Measurements from ENCODE around the gene PIWIL4.

PIWIL4 gene

DNA sequence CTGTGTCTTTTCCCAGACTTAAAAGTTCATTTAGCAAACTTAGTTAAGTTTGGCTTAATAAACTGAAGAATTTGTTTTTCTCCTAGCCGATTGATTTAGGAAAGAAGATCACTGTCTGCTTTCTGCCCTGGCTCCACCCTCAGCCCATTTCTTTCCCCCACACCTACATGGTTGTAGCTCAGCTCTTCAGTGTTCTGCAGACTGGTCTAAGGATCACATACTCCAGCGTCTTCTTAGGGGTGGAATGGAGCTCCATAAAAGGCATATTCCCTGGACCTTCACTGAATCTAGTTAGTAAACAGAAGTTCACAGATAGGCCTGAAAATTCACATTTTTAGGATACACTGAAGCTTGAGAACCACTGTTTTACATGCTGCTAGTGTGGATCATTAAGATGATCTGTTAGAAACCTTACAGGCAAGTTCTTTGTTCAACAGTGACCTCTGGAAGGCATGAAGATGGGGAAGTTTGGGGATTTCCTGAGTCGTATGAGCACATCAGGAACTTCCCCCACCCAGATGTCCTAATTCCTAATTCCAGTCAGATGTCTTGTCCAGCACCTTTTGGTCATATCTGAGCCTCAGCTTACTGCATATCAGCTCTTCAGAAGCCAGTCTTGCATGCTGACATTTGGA lies 16.8 kb downstream of the PIWIL4 start:
- DNase-seq (ENCODE audit: extremely low spot score): no peak
- TF ChIP-seq ZNF384 (IDR thresholded peaks at IDR 0.05) (no peak), LEF1 (IDR thresholded peaks at IDR 0.05; ENCODE audit: borderline replicate concordance) (no peak), L3MBTL2 (conservative IDR thresholded peaks at IDR 0.05) (no peak), SP1 (IDR thresholded peaks at IDR 0.05) (no peak), TARDBP (IDR thresholded peaks at IDR 0.05) (no peak), ARNT (IDR thresholded peaks at IDR 0.05) (no peak), SUZ12 (IDR thresholded peaks at IDR 0.05) (no peak), ELF4 (IDR thresholded peaks at IDR 0.05) (no peak), FOXM1 (IDR thresholded peaks at IDR 0.05; ENCODE audit: borderline replicate concordance) (no peak)
- CTCF ChIA-PET: no interaction called here
- POLR2A ChIA-PET: interaction anchor here (0.6 kb wide), 1 partner anchor 40 kb away, joined by 3 read pairs; no protein-coding TSS in a partner anchor

DNA sequence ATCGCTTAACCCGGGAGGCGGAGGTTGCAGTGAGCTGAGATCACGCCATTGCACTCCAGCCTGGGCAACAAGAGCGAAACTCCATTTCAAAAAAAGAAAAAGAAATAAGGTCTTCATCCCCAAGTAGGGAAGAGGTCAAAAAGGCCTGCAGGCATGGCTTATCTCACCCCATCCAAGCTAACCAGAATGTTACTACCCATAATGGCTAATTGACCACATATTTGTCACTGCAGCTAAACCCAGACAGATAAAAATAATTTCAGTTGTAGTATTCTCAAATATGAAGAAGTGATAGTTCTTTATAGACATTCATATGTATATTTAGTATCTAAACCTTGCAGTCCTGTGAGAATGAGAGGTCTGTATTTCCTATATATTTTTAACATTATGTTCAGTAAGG lies 17.8 kb downstream of the PIWIL4 start:
- ChIA-PET POLR2A (no interaction called here), CTCF (no interaction called here)
- TF ChIP-seq FOXK2 (IDR thresholded peaks at IDR 0.05) (no peak), CTBP1 (IDR thresholded peaks at IDR 0.05; ENCODE audit: borderline replicate concordance) (no peak), SUZ12 (IDR thresholded peaks at IDR 0.05) (no peak), LEF1 (IDR thresholded peaks at IDR 0.05; ENCODE audit: borderline replicate concordance) (no peak), ARNT (IDR thresholded peaks at IDR 0.05) (no peak), ELF4 (IDR thresholded peaks at IDR 0.05) (no peak), SP1 (IDR thresholded peaks at IDR 0.05) (no peak), FOXA1 (IDR thresholded peaks at IDR 0.05) (no peak), ZNF384 (IDR thresholded peaks at IDR 0.05) (no peak), FOXM1 (IDR thresholded peaks at IDR 0.05; ENCODE audit: borderline replicate concordance) (no peak), NFRKB (IDR thresholded peaks at IDR 0.05) (no peak), L3MBTL2 (conservative IDR thresholded peaks at IDR 0.05) (no peak), TARDBP (IDR thresholded peaks at IDR 0.05) (no peak), HDGF (IDR thresholded peaks at IDR 0.05; ENCODE audit: borderline replicate concordance) (no peak), BHLHE40 (IDR thresholded peaks at IDR 0.05; ENCODE audit: borderline replicate concordance) (no peak)
- TF ChIP-seq, protein P1, sequence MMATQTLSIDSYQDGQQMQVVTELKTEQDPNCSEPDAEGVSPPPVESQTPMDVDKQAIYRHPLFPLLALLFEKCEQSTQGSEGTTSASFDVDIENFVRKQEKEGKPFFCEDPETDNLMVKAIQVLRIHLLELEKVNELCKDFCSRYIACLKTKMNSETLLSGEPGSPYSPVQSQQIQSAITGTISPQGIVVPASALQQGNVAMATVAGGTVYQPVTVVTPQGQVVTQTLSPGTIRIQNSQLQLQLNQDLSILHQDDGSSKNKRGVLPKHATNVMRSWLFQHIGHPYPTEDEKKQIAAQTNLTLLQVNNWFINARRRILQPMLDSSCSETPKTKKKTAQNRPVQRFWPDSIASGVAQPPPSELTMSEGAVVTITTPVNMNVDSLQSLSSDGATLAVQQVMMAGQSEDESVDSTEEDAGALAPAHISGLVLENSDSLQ (IDR thresholded peaks at IDR 0.05): no peak
- no peak for DNase-seq (ENCODE audit: extremely low spot score)

DNA sequence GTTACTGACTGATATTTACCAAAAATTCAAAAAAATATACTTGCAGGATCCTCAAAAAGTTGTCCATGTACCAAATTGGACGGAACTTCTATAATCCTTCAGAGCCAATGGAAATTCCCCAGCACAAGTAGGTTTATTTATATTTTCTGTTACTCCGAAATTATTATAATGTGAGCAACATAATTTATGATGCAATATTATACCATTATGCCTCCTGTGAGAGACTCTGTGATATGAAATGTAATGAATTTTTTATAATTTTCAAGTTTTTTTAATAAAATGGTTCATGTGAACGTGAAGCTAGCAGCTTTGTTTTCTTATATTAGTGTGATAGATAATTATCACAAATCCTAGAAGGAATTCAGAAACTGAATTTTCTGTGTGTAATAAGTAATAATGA lies 18.2 kb downstream of the PIWIL4 start:
- POLR2A ChIA-PET: no interaction called here
- CTCF ChIA-PET: interaction anchor here (0.7 kb wide), 1 partner anchor 41 kb away, joined by 3 read pairs; the partner anchor contains the start of gene FUT4
- DNase-seq (ENCODE audit: extremely low spot score): no peak
- TF ChIP-seq SP1 (IDR thresholded peaks at IDR 0.05) (no peak), FOXK2 (IDR thresholded peaks at IDR 0.05) (no peak), TARDBP (IDR thresholded peaks at IDR 0.05) (no peak), ZNF384 (IDR thresholded peaks at IDR 0.05) (no peak), SUZ12 (IDR thresholded peaks at IDR 0.05) (no peak), FOXA1 (IDR thresholded peaks at IDR 0.05) (no peak), BHLHE40 (IDR thresholded peaks at IDR 0.05; ENCODE audit: borderline replicate concordance) (no peak), FOXM1 (IDR thresholded peaks at IDR 0.05; ENCODE audit: borderline replicate concordance) (no peak), LEF1 (IDR thresholded peaks at IDR 0.05; ENCODE audit: borderline replicate concordance) (no peak), CTBP1 (IDR thresholded peaks at IDR 0.05; ENCODE audit: borderline replicate concordance) (no peak)

DNA sequence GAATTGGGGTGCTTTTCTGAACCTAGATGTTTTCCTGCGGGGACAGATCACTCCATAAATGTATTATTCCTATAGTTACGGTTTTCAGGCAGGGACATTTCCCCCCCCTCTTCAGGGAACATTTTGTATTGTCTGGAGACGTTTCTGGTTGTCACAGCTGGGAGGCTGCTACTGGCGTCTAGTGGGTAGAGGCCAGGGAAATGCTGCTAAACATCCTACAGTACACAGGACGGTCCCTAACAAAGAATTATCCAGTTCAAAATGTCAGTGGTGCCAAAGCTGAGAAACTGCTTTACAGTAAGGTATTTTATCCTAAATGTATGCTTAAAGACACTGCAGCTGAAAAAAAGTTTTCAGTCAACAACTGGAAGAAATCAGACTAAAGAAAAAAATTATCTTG lies 19.4 kb downstream of the PIWIL4 start:
- no peak for DNase-seq (ENCODE audit: extremely low spot score)
- ChIA-PET CTCF (no interaction called here), POLR2A (no interaction called here)
- no peak for TF ChIP-seq ARNT (IDR thresholded peaks at IDR 0.05)
- TF ChIP-seq SP1 (IDR thresholded peaks at IDR 0.05): no peak
- TF ChIP-seq LEF1 (IDR thresholded peaks at IDR 0.05; ENCODE audit: borderline replicate concordance): no peak
- TF ChIP-seq SUZ12 (IDR thresholded peaks at IDR 0.05): no peak
- TF ChIP-seq HDGF (IDR thresholded peaks at IDR 0.05; ENCODE audit: borderline replicate concordance): no peak
- TF ChIP-seq, protein P1 (IDR thresholded peaks at IDR 0.05): no peak
- TF ChIP-seq TARDBP (IDR thresholded peaks at IDR 0.05): no peak
- no peak for TF ChIP-seq NFRKB (IDR thresholded peaks at IDR 0.05)
- no peak for TF ChIP-seq L3MBTL2 (conservative IDR thresholded peaks at IDR 0.05)
- no peak for TF ChIP-seq CTBP1 (IDR thresholded peaks at IDR 0.05; ENCODE audit: borderline replicate concordance)
- no peak for TF ChIP-seq ELF4 (IDR thresholded peaks at IDR 0.05)
- TF ChIP-seq BHLHE40 (IDR thresholded peaks at IDR 0.05; ENCODE audit: borderline replicate concordance): no peak
- no peak for TF ChIP-seq FOXM1 (IDR thresholded peaks at IDR 0.05; ENCODE audit: borderline replicate concordance)

DNA sequence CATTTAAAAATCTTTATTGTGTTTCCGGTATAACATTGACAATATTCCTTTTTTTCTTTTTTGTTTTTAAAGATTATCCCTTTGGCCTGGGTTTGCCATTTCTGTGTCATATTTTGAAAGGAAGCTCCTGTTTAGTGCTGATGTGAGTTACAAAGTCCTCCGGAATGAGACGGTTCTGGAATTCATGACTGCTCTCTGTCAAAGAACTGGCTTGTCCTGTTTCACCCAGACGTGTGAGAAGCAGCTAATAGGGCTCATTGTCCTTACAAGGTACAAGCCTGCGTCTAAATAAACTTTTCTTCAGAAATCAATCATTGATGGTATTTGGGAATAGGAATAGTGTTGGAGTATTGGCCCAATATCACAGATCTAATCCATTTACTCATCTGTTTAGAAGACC lies 19.8 kb downstream of the PIWIL4 start:
- ChIA-PET POLR2A (interaction anchor here (1.2 kb wide), 1 partner anchor 43 kb away, joined by 4 read pairs; the partner anchor contains the start of gene FUT4), CTCF (no interaction called here)
- no peak for DNase-seq (ENCODE audit: extremely low spot score)
- no peak for TF ChIP-seq ELF4 (IDR thresholded peaks at IDR 0.05)
- TF ChIP-seq CTBP1 (IDR thresholded peaks at IDR 0.05; ENCODE audit: borderline replicate concordance): no peak
- TF ChIP-seq LEF1 (IDR thresholded peaks at IDR 0.05; ENCODE audit: borderline replicate concordance): no peak

DNA sequence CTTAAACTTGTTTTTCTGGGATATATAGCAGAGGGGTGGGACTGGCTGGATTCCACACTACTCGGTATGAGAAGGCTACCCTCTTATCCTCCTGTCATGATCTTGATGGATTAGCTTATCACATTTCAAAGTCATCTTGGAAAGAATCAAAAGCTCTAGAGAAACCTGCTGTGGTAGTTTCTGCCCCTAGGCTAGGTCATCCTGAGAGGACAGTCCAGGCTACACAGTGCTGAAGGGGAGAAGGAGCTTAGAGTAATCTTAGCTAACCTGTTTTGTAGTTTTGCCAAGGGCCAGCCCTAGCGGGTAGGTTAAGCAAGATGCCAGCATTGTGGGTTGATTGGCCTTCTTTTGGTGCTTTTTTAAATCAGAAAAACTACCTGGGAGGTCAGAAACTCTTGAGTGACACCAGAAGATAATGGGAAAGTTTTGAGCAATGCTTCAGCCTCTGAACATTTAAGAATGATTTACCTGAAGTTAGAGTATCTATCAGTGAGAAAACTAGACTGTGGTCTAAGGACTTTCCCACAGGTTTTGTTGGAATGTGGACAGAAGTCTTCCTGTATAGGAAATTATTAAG lies 21.3 kb downstream of the PIWIL4 start:
- DNase-seq (ENCODE audit: extremely low spot score): no peak
- POLR2A ChIA-PET: interaction anchor here (1.2 kb wide), 1 partner anchor 45 kb away, joined by 4 read pairs; the partner anchor contains the start of gene FUT4
- TF ChIP-seq, protein P1 (IDR thresholded peaks at IDR 0.05): peak; percentile 41; the same call in 1 of the 2 replicates
- TF ChIP-seq HDGF (IDR thresholded peaks at IDR 0.05; ENCODE audit: borderline replicate concordance): no peak
- no peak for TF ChIP-seq NFRKB (IDR thresholded peaks at IDR 0.05)
- CTCF ChIA-PET: interaction anchor here (0.8 to 1.0 kb wide), 2 partner anchors 8 to 14 kb away, joined by 3 to 4 read pairs; no protein-coding TSS in a partner anchor

Data from HEK293T (cell line).